ENCODE data around the gene ACTN1.

ACTN1 gene

GRCh38 chr14:68944162-68944561 lies 34.9 kb downstream of the ACTN1 start:
- Histone ChIP-seq H3K4me3 (ENCODE audit: low read depth, low read length) (no peak overlapping the region), H3K9me3 (ENCODE audit: control insufficient read depth, insufficient read depth, low read depth, low read length) (no peaks in the 10 kb centered on the region), H3K27ac (ENCODE audit: extremely low read depth, low read depth, low read length) (no peak overlapping the region), H3K36me3 (ENCODE audit: control insufficient read depth in 2 of 2, insufficient read depth in 1 of 2, low read length in 2 of 2) (no peaks in the 10 kb centered on the region), H3K4me1 (ENCODE audit: control insufficient read depth, insufficient read depth, low read length) (peaks cover 22% of the 10 kb centered on the region)
- ChIA-PET POLR2A (no interaction called here), CTCF (interaction anchor here (1.5 kb wide), 1 partner anchor 33 kb away, joined by 5 read pairs; no protein-coding TSS in a partner anchor)
- TF ChIP-seq OVOL3 (tag by site-specific recombination; IDR thresholded peaks at IDR 0.05) (no peak), ZNF514 (tag by site-specific recombination; IDR thresholded peaks at IDR 0.05) (no peak), ZSCAN23 (tag by site-specific recombination; IDR thresholded peaks at IDR 0.05) (no peak), ZNF354C (tag by site-specific recombination; IDR thresholded peaks at IDR 0.05; ENCODE audit: borderline replicate concordance, low read depth) (no peak), ZNF600 (tag by site-specific recombination; IDR thresholded peaks at IDR 0.05) (no peak), ZBTB11 (tag by site-specific recombination; conservative IDR thresholded peaks at IDR 0.05; ENCODE audit: low read depth) (no peak), ZNF404 (tag by site-specific recombination; IDR thresholded peaks at IDR 0.05) (no peak), ZSCAN30 (tag by site-specific recombination; IDR thresholded peaks at IDR 0.05) (no peak), ZSCAN16 (tag by site-specific recombination; IDR thresholded peaks at IDR 0.05) (no peak)
- TF ChIP-seq, protein P1, sequence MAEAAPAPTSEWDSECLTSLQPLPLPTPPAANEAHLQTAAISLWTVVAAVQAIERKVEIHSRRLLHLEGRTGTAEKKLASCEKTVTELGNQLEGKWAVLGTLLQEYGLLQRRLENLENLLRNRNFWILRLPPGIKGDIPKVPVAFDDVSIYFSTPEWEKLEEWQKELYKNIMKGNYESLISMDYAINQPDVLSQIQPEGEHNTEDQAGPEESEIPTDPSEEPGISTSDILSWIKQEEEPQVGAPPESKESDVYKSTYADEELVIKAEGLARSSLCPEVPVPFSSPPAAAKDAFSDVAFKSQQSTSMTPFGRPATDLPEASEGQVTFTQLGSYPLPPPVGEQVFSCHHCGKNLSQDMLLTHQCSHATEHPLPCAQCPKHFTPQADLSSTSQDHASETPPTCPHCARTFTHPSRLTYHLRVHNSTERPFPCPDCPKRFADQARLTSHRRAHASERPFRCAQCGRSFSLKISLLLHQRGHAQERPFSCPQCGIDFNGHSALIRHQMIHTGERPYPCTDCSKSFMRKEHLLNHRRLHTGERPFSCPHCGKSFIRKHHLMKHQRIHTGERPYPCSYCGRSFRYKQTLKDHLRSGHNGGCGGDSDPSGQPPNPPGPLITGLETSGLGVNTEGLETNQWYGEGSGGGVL (tag by site-specific recombination; IDR thresholded peaks at IDR 0.05) = no peak
- TF ChIP-seq, protein P2, sequence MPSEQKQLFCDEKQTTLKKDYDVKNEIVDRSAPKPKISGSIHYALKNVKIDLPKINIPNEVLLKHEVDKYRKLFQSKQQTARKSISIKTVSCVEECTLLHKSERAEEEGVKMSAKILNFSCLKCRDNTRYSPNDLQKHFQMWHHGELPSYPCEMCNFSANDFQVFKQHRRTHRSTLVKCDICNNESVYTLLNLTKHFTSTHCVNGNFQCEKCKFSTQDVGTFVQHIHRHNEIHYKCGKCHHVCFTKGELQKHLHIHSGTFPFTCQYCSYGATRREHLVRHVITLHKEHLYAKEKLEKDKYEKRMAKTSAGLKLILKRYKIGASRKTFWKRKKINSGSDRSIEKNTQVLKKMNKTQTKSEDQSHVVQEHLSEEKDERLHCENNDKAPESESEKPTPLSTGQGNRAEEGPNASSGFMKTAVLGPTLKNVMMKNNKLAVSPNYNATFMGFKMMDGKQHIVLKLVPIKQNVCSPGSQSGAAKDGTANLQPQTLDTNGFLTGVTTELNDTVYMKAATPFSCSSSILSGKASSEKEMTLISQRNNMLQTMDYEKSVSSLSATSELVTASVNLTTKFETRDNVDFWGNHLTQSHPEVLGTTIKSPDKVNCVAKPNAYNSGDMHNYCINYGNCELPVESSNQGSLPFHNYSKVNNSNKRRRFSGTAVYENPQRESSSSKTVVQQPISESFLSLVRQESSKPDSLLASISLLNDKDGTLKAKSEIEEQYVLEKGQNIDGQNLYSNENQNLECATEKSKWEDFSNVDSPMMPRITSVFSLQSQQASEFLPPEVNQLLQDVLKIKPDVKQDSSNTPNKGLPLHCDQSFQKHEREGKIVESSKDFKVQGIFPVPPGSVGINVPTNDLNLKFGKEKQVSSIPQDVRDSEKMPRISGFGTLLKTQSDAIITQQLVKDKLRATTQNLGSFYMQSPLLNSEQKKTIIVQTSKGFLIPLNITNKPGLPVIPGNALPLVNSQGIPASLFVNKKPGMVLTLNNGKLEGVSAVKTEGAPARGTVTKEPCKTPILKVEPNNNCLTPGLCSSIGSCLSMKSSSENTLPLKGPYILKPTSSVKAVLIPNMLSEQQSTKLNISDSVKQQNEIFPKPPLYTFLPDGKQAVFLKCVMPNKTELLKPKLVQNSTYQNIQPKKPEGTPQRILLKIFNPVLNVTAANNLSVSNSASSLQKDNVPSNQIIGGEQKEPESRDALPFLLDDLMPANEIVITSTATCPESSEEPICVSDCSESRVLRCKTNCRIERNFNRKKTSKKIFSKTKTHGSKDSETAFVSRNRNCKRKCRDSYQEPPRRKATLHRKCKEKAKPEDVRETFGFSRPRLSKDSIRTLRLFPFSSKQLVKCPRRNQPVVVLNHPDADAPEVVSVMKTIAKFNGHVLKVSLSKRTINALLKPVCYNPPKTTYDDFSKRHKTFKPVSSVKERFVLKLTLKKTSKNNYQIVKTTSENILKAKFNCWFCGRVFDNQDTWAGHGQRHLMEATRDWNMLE (tag by site-specific recombination; conservative IDR thresholded peaks at IDR 0.05; ENCODE audit: low read depth) = no peak

- POLR2A ChIA-PET = no interaction called here
- H3K36me3 ChIP-seq (ENCODE audit: control insufficient read depth in 2 of 2, insufficient read depth in 1 of 2, low read length in 2 of 2) = no peaks in the 10 kb centered on the region
- no peak overlapping the region for H3K27ac ChIP-seq (ENCODE audit: extremely low read depth, low read depth, low read length)
- TF ChIP-seq KLF16 (tag by site-specific recombination; IDR thresholded peaks at IDR 0.05) = no peak
- no peak for TF ChIP-seq ZBTB20 (tag by site-specific recombination; IDR thresholded peaks at IDR 0.05)
- no peak; the same call in 1 of the 2 replicates for TF ChIP-seq ZNF600 (tag by site-specific recombination; IDR thresholded peaks at IDR 0.05)
- no peak for TF ChIP-seq ZNF558 (tag by site-specific recombination; IDR thresholded peaks at IDR 0.05)
- no peak for TF ChIP-seq ZNF221 (tag by site-specific recombination; IDR thresholded peaks at IDR 0.05; ENCODE audit: borderline replicate concordance)
- no peak for TF ChIP-seq ZSCAN30 (tag by site-specific recombination; IDR thresholded peaks at IDR 0.05)
- TF ChIP-seq, protein P3, sequence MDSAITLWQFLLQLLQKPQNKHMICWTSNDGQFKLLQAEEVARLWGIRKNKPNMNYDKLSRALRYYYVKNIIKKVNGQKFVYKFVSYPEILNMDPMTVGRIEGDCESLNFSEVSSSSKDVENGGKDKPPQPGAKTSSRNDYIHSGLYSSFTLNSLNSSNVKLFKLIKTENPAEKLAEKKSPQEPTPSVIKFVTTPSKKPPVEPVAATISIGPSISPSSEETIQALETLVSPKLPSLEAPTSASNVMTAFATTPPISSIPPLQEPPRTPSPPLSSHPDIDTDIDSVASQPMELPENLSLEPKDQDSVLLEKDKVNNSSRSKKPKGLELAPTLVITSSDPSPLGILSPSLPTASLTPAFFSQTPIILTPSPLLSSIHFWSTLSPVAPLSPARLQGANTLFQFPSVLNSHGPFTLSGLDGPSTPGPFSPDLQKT (IDR thresholded peaks at IDR 0.05; ENCODE audit: borderline replicate concordance, low read depth, low read length) = no peak
- no peak for TF ChIP-seq SP7 (tag by site-specific recombination; IDR thresholded peaks at IDR 0.05)
- TF ChIP-seq ZNF394 (tag by site-specific recombination; IDR thresholded peaks at IDR 0.05; ENCODE audit: borderline replicate concordance) = no peak
- CTCF ChIA-PET = interaction anchor here (1.9 to 5.1 kb wide), 2 partner anchors 32 to 164 kb away, joined by 5 to 41 read pairs; no protein-coding TSS in a partner anchor
- no peaks in the 10 kb centered on the region for H3K9me3 ChIP-seq (ENCODE audit: control insufficient read depth, insufficient read depth, low read depth, low read length)
- H3K4me3 ChIP-seq (ENCODE audit: low read depth, low read length) = no peak overlapping the region
- H3K4me1 ChIP-seq (ENCODE audit: control insufficient read depth, insufficient read depth, low read length) = peaks cover 19% of the 10 kb centered on the region
Observed at GRCh38 chr14:68943107-68943506, 36.0 kb downstream of the ACTN1 start.
